Activated CD8-positive, alpha-beta memory T cell treated with anti-CD3 and anti-CD28 coated beads for 4 hours (primary cell): ENCODE results near the gene TMEM54.

Source experiments
- DNase-seq, 2 donors: peaks; one replicate each; pipeline ENCODE4 v3.0.0-alpha.2; 2020; ENCODE audit warnings: low read depth in 2 of 2

TMEM54 gene

GRCh38 chr1:32864375-32865019 is 36.7 kb downstream of the TMEM54 start:
- no peak for DNase-seq

DNA sequence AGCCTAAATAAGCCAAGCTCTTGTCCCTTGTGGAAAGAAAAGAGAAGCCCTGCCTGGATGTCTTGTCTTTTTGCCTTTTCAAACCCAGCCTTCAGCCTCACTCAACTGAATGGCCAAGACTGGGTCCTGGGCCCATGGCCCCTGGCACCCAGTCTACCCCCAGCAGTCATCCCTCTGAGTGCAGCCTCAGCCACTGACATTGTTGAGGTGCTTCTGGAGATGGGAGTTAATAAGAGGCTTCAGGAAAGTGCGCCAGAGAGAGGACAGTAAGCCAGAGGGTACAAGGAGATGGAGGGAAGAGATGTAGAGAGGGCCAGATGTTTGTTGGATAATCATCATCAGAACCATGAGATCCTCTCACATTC is 37.3 kb downstream of the TMEM54 start:
- no peak for DNase-seq

DNA sequence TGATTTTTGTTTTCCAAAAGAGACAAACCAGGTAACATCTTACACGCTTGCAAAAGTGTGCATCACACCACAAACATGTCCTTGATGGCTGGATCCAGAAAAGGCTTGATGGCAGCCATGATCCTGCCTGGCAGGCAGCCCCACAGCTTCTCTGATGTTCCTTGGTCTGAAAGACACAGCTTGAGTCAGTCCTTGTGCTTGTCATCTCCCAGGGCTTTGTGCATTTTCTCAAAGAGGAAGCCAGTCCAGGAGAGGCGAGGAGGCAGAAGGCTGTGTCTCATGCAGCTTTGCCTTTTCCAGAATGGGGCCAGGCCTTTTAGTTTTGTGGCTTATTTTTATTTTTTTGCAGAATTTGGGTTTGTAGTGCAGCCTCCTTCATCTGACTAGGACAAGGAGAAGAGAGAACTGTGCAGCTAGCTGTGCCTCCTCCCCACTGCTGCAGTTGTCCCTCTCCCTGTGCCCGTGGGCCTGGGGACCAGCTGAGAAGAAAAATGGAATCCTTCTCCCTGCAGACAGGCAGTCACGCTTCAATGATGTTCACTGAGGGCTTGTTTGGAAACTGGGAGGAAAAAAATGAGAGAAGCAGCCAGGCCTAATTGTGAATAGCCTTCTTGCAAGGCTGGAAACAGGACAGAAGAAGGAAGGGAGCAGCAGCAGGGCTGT is 37.8 kb downstream of the TMEM54 start:
- DNase-seq: no peak

DNA sequence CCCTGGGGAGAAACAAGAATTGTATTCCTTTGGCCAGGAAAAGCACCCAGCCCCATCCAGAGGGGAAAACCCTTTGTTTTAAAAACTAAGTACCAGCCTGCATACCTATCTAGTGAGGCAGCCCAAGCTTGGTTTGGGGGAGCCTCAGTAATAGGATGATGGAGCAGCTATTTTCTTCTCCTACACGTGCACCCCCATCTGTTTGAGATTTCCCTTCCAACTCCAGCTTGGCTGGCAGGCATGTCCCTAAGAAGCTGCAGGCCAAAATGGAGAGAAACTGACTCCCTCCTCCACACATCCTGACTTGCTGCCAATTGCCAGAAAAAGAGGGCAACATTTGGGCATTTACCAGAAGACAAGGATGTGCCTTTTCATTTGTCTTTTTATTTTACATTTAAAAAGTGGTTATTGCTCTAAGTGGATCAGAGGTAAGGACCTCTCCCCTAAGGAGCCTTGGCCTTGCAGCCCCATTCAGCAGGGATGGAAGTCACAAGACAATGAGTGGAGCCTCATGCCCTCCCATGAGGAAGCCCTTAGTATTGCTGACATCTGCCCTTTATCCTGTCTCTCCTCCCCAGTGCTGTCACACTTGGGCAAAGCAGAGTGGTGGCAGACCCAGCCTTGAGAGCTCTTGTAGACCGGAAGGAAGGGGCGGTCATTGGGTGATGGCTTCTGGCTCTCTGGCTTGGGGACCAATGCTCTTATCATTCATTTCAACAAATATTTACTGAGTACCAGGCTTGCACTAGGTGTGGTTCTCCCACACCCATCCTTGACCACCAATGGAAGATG is 39.1 kb downstream of the TMEM54 start:
- DNase-seq: no peak

GRCh38 chr1:32860566-32860965 is 40.6 kb downstream of the TMEM54 start:
- no peak for DNase-seq

DNA sequence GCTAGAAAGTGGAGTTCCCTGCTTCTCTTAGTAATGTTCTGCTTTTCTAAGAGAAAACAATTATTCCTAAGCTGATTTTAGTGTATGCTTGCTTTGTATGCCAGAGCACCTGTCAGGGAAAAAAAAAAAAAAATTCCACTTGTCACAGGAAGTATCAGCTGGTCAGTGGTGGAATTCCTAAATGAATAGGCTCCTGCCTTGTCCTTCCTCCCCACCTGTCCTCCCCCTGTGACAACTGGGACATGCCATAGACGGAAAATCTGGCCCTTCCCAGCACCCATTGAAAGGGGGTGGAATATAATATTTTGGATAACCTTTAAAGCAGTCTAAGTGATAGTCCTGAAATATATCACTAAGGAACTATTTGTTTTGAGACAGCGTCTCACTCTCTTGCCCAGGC is 41.3 kb downstream of the TMEM54 start:
- DNase-seq: no peak

DNA sequence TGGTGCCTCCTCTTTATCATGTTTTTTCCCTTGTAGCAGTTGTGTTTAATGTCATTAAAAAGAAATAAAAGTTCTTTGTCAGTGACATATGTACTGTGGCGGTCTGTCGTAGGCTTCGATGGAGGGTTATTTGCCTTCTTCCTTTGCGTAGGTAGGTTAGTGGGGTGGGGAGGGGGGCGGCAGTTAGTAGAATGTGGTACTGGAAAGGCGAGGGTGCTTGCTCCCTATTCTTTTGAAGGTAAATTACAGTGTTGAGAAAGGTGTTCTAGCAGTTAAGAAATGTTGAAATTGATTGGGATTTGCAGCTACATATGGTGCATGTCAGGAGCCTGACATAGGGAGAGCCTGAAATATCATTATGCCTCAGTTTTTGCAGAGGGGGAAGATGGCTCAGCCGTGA is 42.4 kb downstream of the TMEM54 start:
- no peak for DNase-seq

DNA sequence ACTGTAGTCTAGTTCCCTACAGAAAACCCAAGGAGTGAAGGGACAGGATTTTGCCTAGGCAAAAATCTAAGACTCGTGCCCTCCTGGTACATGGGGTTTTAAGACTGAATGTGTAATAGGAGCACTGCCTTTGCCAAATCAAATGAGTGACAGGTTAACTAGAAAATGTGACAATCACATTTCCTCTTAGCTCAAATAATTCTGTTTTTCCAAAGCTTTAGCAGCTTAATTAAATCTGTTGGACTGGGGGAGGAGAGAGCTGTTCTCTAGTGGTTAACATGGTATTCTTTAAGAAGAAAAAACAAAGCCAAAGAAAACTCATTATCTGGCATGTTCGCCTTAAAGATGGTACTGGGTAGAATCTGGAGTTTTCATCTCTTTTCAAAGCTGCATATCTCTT is 43.1 kb downstream of the TMEM54 start:
- DNase-seq: no peak

- DNase-seq: no peak
Observed at GRCh38 chr1:32855861-32856617, 45.1 kb downstream of the TMEM54 start.

- DNase-seq: no peak
Observed at GRCh38 chr1:32848354-32849063, 52.7 kb downstream of the TMEM54 start.
